Stomach (tissue), 9 donors: ENCODE results near the gene CFAP221. TPM values are rescaled to one million over a fixed set of nuclear protein-coding genes. Genes with fewer than 3 reads are reported as not detected.
A peak's percentile ranks its signal among the peaks of the same experiment; 100 is the strongest.
"Not testable (repeated sequence)": the region's sequence is repeated elsewhere in the genome, so short reads cannot be mapped to it uniquely, and the experiment has no call there.

Experiments used
- DNase-seq, 2 donors: peaks; one replicate each; pipeline versions ENCODE4 v3.0.0 to v3.0.0-alpha.2; 2013 to 2019
- H3K27ac ChIP-seq, 5 donors: fragments of 200-600 bp in 4 of 5; sonication (generic) in 4 of 5; one replicate each; pipeline ENCODE4 v1.5.1; 2013 to 2019; ENCODE audit warnings: mild to moderate bottlenecking in 1 of 5, moderate library complexity in 1 of 5
- H3K27me3 ChIP-seq, 3 donors: fragments of 200-600 bp; sonication (generic); one replicate each; pipeline ENCODE4 v1.5.1; 2017 to 2019; ENCODE audit warnings: mixed run types in 1 of 3
- H3K36me3 ChIP-seq, 4 donors: fragments of 200-600 bp; sonication (generic); 1 replicate in 3 of 4; 2 replicates in 1 of 4; pipeline ENCODE4 v1.5.1; 2016 to 2019
- H3K4me1 ChIP-seq, 4 donors: fragments of 200-600 bp; sonication (generic); one replicate each; pipeline ENCODE4 v1.5.1; 2016 to 2019
- H3K4me3 ChIP-seq, 4 donors: fragments of 200-600 bp; sonication (generic) in 3 of 4; one replicate each; pipeline ENCODE4 v1.5.1; 2016 to 2019; ENCODE audit warnings: mild to moderate bottlenecking in 1 of 4
- H3K9me3 ChIP-seq, 4 donors: fragments of 200-600 bp; sonication (generic); one replicate each; pipeline ENCODE4 v1.5.1; 2016 to 2019
- EP300 ChIP-seq: sonication (generic); formaldehyde crosslinking; IDR thresholded peaks from one replicate; pipeline ENCODE4 v1.6.1; 2017; ENCODE audit warnings: antibody characterized with exemption
- POLR2A ChIP-seq, 4 donors: fragments of 450-650 bp; IDR thresholded peaks; one replicate each; pipeline ENCODE4 v1.6.1; 2016; ENCODE audit warnings: antibody characterized with exemption in 4 of 4, control low read depth in 2 of 4, mild to moderate bottlenecking in 1 of 4, moderate library complexity in 1 of 4
- POLR2AphosphoS5 ChIP-seq, 3 donors: sonication (generic); formaldehyde crosslinking; IDR thresholded peaks; one replicate each; pipeline ENCODE4 v1.6.1; 2016; ENCODE audit warnings: antibody characterized with exemption in 3 of 3
- WGBS, 5 donors: extraction: QIAGEN DNeasy Blood & Tissue Kit in 3 of 5; methylation state at CpG; one replicate each; pipeline versions ENCODE4 v1.1.5 to v1.1.7; 2013 to 2018; 5-methylcytosine and 5-hydroxymethylcytosine counted together
- intact Hi-C: fragments of 100-400 bp; cut with DNase I; formaldehyde crosslinking; loops from one replicate; pipeline ENCODE4 v1.15.1; 2023; ENCODE audit warnings: low total_unique reads
- polyA plus RNA-seq, 3 donors: library from polyadenylated mRNA; stranded (reverse); fragments of 200-250 nt; gene quantifications; one replicate each; pipeline ENCODE4 v1.2.3, GENCODE V29; 2013
- total RNA-seq, 5 donors: library from RNA; depleted of rRNA; stranded (reverse); fragments of >200 nt; gene quantifications; one replicate each; pipeline versions ENCODE4 v1.1.0 to v1.2.3, GENCODE V29; 2014 to 2016
- TF ChIP-seq, protein P1 (sequence below), 7 experiments: fragments of 450-650 bp in 4 of 7; fragments of 200-600 bp in 3 of 7; sonication (generic) in 3 of 7; IDR thresholded peaks; one replicate each; pipeline ENCODE4 v1.5.1; 2016 to 2019; ENCODE audit warnings: antibody characterized with exemption in 7 of 7, control low read depth in 2 of 7, mild to moderate bottlenecking in 1 of 7
- donor health status: healthy with polysubstance abuse.
- donor health status: Bipolar disorder and iron deficiency.
- donor health status: healthy.

CFAP221 gene
- total and polyA plus RNA-seq, 8 donors = 0.31 to 15.1 (median 1.1) TPM; not detected in 2

DNA sequence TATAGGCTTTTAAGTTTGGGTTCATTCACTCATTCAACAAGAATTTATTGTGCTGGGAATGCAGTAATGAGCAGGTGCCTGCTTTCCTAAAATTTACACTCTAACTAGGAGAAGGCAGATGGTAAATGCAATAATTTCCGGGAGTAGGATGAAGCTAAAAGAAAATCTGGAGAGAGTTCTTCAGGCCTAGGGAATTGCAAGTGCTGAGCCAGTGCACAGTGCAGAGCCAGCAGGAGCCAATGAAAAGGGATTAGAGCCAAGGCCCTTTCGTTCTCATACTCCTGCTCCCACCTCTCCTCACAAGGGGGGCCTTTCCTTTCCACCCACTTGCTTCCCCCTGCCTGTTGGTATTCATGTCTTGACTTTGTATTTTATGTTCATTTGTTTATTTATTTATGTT is 55.1 kb downstream of the CFAP221 start:
- peak overlapping the region; percentile 1 to 68 (median 43) for H3K27ac ChIP-seq
- no peak overlapping the region for H3K4me3 ChIP-seq
- no peak for TF ChIP-seq POLR2A (IDR thresholded peaks at IDR 0.05)
- no peak for TF ChIP-seq POLR2AphosphoS5 (IDR thresholded peaks at IDR 0.05)
- TF ChIP-seq, protein P1, sequence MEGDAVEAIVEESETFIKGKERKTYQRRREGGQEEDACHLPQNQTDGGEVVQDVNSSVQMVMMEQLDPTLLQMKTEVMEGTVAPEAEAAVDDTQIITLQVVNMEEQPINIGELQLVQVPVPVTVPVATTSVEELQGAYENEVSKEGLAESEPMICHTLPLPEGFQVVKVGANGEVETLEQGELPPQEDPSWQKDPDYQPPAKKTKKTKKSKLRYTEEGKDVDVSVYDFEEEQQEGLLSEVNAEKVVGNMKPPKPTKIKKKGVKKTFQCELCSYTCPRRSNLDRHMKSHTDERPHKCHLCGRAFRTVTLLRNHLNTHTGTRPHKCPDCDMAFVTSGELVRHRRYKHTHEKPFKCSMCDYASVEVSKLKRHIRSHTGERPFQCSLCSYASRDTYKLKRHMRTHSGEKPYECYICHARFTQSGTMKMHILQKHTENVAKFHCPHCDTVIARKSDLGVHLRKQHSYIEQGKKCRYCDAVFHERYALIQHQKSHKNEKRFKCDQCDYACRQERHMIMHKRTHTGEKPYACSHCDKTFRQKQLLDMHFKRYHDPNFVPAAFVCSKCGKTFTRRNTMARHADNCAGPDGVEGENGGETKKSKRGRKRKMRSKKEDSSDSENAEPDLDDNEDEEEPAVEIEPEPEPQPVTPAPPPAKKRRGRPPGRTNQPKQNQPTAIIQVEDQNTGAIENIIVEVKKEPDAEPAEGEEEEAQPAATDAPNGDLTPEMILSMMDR (IDR thresholded peaks at IDR 0.05) = no peak
- no peak for TF ChIP-seq EP300
- DNase-seq = no peak
- H3K36me3 ChIP-seq = no peaks in the 10 kb centered on the region
- peaks cover 0 to 28% (median 13%) of the 10 kb centered on the region in 4 donors for H3K4me1 ChIP-seq
- intact Hi-C loops = no loop called here
- WGBS, 5 donors = 26 to 64% (median 36%) methylated on average over 2 of the region's 2 CpGs
- no peaks in the 10 kb centered on the region for H3K9me3 ChIP-seq
- H3K27me3 ChIP-seq = no peaks in the 10 kb centered on the region

DNA sequence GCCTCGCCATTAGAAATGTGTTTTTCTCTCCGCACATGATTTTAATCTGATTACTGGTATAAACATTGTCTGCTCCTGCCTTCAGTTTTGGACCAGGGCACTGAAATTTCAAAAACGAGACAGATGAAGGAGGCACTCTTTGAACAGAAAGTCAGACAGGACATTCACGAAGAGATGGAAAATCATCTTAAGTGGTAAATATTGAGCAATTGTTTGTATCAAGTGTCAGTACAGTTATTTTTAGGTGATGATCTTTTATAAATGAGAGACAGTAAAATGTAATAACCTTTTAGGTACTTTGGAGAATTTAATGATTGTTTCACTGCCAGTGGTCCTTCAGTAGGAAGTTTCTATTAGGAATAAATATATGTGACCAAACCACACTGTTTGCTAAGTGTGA is 60.8 kb downstream of the CFAP221 start:
- H3K27ac ChIP-seq = no peak overlapping the region
- 75 to 86% (median 84%) methylated on average over 4 of the region's 4 CpGs for WGBS, 5 donors
- TF ChIP-seq, protein P1 (IDR thresholded peaks at IDR 0.05) = no peak
- TF ChIP-seq EP300 = no peak
- TF ChIP-seq POLR2AphosphoS5 (IDR thresholded peaks at IDR 0.05) = no peak
- no peak for TF ChIP-seq POLR2A (IDR thresholded peaks at IDR 0.05)
- intact Hi-C loops = no loop called here
- no peak for DNase-seq
- no peaks in the 10 kb centered on the region for H3K9me3 ChIP-seq
- H3K4me3 ChIP-seq = no peak overlapping the region
- no peaks in the 10 kb centered on the region for H3K36me3 ChIP-seq
- no peaks in the 10 kb centered on the region for H3K27me3 ChIP-seq
- H3K4me1 ChIP-seq = no peaks in the 10 kb centered on the region

DNA sequence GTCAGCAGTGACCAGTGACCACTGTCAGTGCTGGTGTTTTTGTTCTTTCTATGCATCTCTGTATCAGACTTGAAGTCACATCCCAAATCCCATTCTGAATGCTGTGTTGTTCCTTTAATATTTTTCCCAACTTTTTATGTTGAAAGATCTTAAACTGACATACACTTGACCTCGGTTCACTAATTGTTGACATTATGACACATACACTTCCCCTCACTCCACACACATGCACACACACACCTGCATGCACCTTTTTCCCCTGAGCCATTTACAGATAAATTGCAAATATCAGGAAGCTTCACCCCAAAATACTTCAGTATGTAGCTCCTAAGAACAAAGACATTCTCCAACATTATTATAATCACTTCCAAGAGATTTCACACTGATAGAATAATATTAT is 62.4 kb downstream of the CFAP221 start:
- Histone ChIP-seq H3K4me3 (no peak overlapping the region), H3K9me3 (no peaks in the 10 kb centered on the region), H3K36me3 (no peaks in the 10 kb centered on the region), H3K27me3 (no peaks in the 10 kb centered on the region), H3K27ac (no peak overlapping the region), H3K4me1 (no peaks in the 10 kb centered on the region)
- WGBS, 5 donors = 41 to 65% (median 58%) methylated on average over 1 of the region's 1 CpG
- TF ChIP-seq POLR2A (IDR thresholded peaks at IDR 0.05) (no peak), POLR2AphosphoS5 (IDR thresholded peaks at IDR 0.05) (no peak), EP300 (no peak)
- intact Hi-C loops = no loop called here
- no peak for DNase-seq

DNA sequence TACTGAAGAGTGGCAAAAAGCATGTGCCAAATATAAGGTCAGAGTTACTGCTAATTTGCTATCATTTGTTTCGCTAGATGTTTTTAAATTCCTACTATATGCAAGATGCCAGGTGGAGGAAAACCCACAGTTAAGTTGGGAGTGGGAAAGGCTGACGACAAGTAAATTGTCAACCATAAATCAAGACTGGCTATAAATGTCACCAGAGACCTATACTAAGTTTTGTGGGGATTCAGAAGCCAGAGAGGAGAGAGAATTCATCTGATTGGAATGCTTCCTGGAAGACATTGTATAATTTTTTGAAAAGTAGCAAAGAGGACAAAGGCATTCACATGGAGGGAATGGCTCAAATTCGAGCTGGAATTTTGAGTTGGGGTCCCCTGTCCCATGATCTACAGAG is 64.3 kb downstream of the CFAP221 start:
- Histone ChIP-seq H3K27ac (no peak overlapping the region), H3K4me3 (no peak overlapping the region), H3K36me3 (no peaks in the 10 kb centered on the region), H3K4me1 (no peaks in the 10 kb centered on the region), H3K9me3 (peaks cover 0 to 13% (median 8%) of the 10 kb centered on the region in 4 donors), H3K27me3 (no peaks in the 10 kb centered on the region)
- intact Hi-C loops = no loop called here
- no peak for DNase-seq
- WGBS, 5 donors = 65 to 83% (median 78%) methylated on average over 3 of the region's 3 CpGs
- TF ChIP-seq, protein P1 (IDR thresholded peaks at IDR 0.05) = no peak
- TF ChIP-seq POLR2AphosphoS5 (IDR thresholded peaks at IDR 0.05) (no peak), POLR2A (IDR thresholded peaks at IDR 0.05) (no peak), EP300 (no peak)

DNA sequence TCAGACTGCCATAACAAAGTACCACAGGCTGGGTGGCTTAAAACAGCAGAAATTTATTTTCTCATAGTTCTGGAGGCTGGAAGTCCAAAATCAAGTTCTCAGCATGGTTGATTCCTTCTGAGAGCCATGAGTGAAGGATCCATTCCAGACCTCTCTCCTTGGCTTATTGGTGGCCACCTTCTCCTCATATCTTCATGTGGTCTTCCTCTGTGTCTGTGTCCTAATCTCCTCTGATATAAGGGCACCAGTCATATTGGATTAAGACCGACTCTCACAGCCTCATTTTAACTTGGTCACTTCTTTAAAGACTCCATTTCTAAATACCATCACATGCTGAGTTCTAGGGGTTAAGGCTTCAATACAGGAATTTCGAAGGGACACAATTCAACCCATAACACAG is 65.1 kb downstream of the CFAP221 start:
- Histone ChIP-seq H3K27me3 (no peaks in the 10 kb centered on the region), H3K27ac (no peak overlapping the region), H3K4me3 (no peak overlapping the region), H3K9me3 (peaks cover 0 to 21% (median 15%) of the 10 kb centered on the region in 4 donors), H3K36me3 (no peaks in the 10 kb centered on the region), H3K4me1 (no peaks in the 10 kb centered on the region)
- DNase-seq = no peak
- WGBS, 5 donors = 84 to 94% (median 88%) methylated on average over 2 of the region's 2 CpGs
- intact Hi-C loops = no loop called here
- TF ChIP-seq, protein P1 (IDR thresholded peaks at IDR 0.05) = no peak
- no peak for TF ChIP-seq EP300
- no peak for TF ChIP-seq POLR2A (IDR thresholded peaks at IDR 0.05)
- no peak for TF ChIP-seq POLR2AphosphoS5 (IDR thresholded peaks at IDR 0.05)

DNA sequence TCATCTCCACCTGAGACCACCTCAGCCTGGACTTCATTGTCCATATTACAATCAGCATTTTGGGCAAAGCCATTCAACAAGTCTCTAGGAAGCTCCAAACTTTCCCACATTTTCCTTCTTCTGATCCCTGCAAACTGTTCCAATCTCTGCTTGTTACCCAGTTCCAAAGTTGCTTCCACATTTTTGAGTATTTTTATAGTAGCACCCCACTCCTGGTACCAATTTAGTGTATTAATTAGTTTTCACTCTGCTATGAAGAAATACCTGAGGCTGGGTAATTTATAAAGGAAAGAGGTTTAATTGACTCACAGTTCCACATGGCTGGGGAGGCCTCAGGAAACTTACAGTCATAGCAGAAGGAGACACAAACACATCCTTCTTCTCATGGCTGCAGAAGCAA is 69.9 kb downstream of the CFAP221 start:
- DNase-seq, H3K27ac ChIP-seq, H3K4me1 ChIP-seq, H3K4me3 ChIP-seq, H3K36me3 ChIP-seq, H3K27me3 ChIP-seq, intact Hi-C loops: not testable (repeated sequence)
- H3K9me3 ChIP-seq = peaks cover 0 to 29% (median 24%) of the 10 kb centered on the region in 4 donors
